Astrocyte (in vitro differentiated cells and primary cell): ENCODE data around the gene MAGI1. TPM values are rescaled to one million over a fixed set of nuclear protein-coding genes. Genes with fewer than 3 reads are reported as not detected.
A peak's percentile ranks its signal among the peaks of the same experiment; 100 is the strongest.

ENCODE experiments used
- DNase-seq: peaks from one replicate; pipeline ENCODE4 v3.0.0-alpha.2; 2010; ENCODE audit warnings: low read depth
- FAIRE-seq: peaks from 2 replicates; lab custom pipeline; 2011; peaks lifted over from hg19 to GRCh38; lab: Jason Lieb, UNC
- H2AFZ ChIP-seq: 2 replicates; pipeline ENCODE4 v1.6.0; 2012; ENCODE audit warnings: low read depth, low read length, inconsistent platforms
- H3K27ac ChIP-seq: 2 replicates; pipeline ENCODE4 v1.5.1; 2011; ENCODE audit warnings: low read depth, low read length, inconsistent platforms
- H3K27me3 ChIP-seq: 2 replicates; pipeline ENCODE4 v1.6.0; 2011; ENCODE audit warnings: low read length, inconsistent platforms; ENCODE audit not compliant: insufficient read depth
- H3K36me3 ChIP-seq: 2 replicates; pipeline ENCODE4 v1.5.1; 2011; ENCODE audit warnings: low read length, inconsistent platforms; ENCODE audit not compliant: insufficient read depth
- H3K4me1 ChIP-seq: 2 replicates; pipeline ENCODE4 v1.5.1; 2011; ENCODE audit warnings: low read length, inconsistent platforms; ENCODE audit not compliant: insufficient read depth
- H3K4me2 ChIP-seq: 2 replicates; pipeline ENCODE4 v1.6.0; 2012; ENCODE audit warnings: low read length, inconsistent platforms
- H3K4me3 ChIP-seq: 2 replicates; pipeline ENCODE4 v1.5.1; 2011; ENCODE audit warnings: low read depth, mild to moderate bottlenecking, low read length, inconsistent platforms; ENCODE audit not compliant: insufficient read depth
- H3K79me2 ChIP-seq: 2 replicates; pipeline ENCODE4 v1.6.0; 2012; ENCODE audit warnings: mild to moderate bottlenecking, low read length, inconsistent platforms; ENCODE audit not compliant: insufficient read depth
- H3K9ac ChIP-seq: 2 replicates; pipeline ENCODE4 v1.6.0; 2012; ENCODE audit warnings: mild to moderate bottlenecking, low read length, inconsistent platforms
- H3K9me3 ChIP-seq: 2 replicates; pipeline ENCODE4 v1.5.1; 2012; ENCODE audit warnings: low read depth, mild to moderate bottlenecking, low read length, inconsistent platforms; ENCODE audit not compliant: insufficient read depth
- H4K20me1 ChIP-seq: 2 replicates; pipeline ENCODE4 v1.6.0; 2012; ENCODE audit warnings: low read length, inconsistent platforms; ENCODE audit not compliant: insufficient read depth
- H3K27ac Mint-ChIP-seq: one replicate; pipeline ENCODE4 v1.8.0; 2021; ENCODE audit warnings: mild to moderate bottlenecking, mixed read lengths; ENCODE audit not compliant: unreplicated experiment
- H3K27me3 Mint-ChIP-seq: one replicate; pipeline ENCODE4 v1.8.0; 2021; ENCODE audit warnings: low read depth, mixed read lengths; ENCODE audit not compliant: unreplicated experiment
- H3K36me3 Mint-ChIP-seq: one replicate; pipeline ENCODE4 v1.8.0; 2021; ENCODE audit warnings: low read depth, mixed read lengths; ENCODE audit not compliant: unreplicated experiment
- H3K4me1 Mint-ChIP-seq: one replicate; pipeline ENCODE4 v1.8.0; 2021; ENCODE audit warnings: low read depth, mixed read lengths; ENCODE audit not compliant: unreplicated experiment
- H3K4me3 Mint-ChIP-seq: one replicate; pipeline ENCODE4 v1.8.0; 2021; ENCODE audit warnings: mild to moderate bottlenecking, moderate library complexity, mixed read lengths; ENCODE audit not compliant: unreplicated experiment
- H3K9me3 Mint-ChIP-seq: one replicate; pipeline ENCODE4 v1.8.0; 2021; ENCODE audit warnings: mild to moderate bottlenecking, mixed read lengths; ENCODE audit not compliant: unreplicated experiment
- EZH2 ChIP-seq: IDR thresholded peaks from 2 replicates; pipeline ENCODE4 v1.6.1; 2012; ENCODE audit warnings: mild to moderate bottlenecking, low read length, inconsistent platforms; ENCODE audit not compliant: insufficient read depth
- total RNA-seq: library from RNA; stranded (reverse); gene quantifications from 2 replicates; pipeline ENCODE4 v1.2.1, GENCODE V29; 2021
- TF ChIP-seq, protein P1 (sequence below): IDR thresholded peaks from 2 replicates; pipeline ENCODE4 v1.5.1; 2011; ENCODE audit warnings: low read depth, mild to moderate bottlenecking, inconsistent platforms, low read length, moderate library complexity; ENCODE audit not compliant: insufficient read depth

MAGI1 gene
- total RNA-seq, 1 donor from 2014 or later = 31.8 TPM

DNA sequence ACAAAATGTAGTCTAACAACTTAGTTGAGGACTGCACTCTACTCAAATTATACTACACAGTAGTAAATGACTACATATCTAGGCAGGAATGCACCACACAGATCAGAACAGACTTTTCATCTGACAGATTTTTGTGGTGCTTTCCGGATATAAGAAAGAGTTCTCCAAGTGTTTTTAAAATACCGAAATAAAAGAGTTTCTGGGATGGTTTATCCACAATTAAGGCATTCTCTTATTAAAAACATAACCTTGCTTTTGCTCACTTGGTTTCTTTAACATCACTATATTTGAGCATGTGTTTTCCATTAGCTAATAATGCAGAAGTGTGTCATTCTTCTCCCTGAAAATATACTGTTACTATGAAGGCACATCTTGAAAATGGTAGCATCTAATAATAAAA, 132.9 kb downstream of the MAGI1 start:
- no peak overlapping the region for H3K27ac ChIP-seq
- peaks cover 26% of the 10 kb centered on the region for H4K20me1 ChIP-seq
- Mint-ChIP-seq H3K9me3 (no peaks in the 10 kb centered on the region), H3K27ac (no peak overlapping the region), H3K27me3 (no peaks in the 10 kb centered on the region), H3K4me1 (peaks cover 21% of the 10 kb centered on the region), H3K36me3 (no peaks in the 10 kb centered on the region), H3K4me3 (no peak overlapping the region)
- H3K4me3 ChIP-seq = no peak overlapping the region
- no peak overlapping the region for H3K9ac ChIP-seq
- no peaks in the 10 kb centered on the region for H3K27me3 ChIP-seq
- H3K9me3 ChIP-seq = no peaks in the 10 kb centered on the region
- H3K4me2 ChIP-seq = no peak overlapping the region
- FAIRE-seq (no peak), DNase-seq (no peak)
- H2AFZ ChIP-seq = no peak overlapping the region
- H3K79me2 ChIP-seq = peaks cover 15% of the 10 kb centered on the region
- H3K36me3 ChIP-seq = no peaks in the 10 kb centered on the region
- H3K4me1 ChIP-seq = no peaks in the 10 kb centered on the region
- TF ChIP-seq, protein P1, sequence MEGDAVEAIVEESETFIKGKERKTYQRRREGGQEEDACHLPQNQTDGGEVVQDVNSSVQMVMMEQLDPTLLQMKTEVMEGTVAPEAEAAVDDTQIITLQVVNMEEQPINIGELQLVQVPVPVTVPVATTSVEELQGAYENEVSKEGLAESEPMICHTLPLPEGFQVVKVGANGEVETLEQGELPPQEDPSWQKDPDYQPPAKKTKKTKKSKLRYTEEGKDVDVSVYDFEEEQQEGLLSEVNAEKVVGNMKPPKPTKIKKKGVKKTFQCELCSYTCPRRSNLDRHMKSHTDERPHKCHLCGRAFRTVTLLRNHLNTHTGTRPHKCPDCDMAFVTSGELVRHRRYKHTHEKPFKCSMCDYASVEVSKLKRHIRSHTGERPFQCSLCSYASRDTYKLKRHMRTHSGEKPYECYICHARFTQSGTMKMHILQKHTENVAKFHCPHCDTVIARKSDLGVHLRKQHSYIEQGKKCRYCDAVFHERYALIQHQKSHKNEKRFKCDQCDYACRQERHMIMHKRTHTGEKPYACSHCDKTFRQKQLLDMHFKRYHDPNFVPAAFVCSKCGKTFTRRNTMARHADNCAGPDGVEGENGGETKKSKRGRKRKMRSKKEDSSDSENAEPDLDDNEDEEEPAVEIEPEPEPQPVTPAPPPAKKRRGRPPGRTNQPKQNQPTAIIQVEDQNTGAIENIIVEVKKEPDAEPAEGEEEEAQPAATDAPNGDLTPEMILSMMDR = no peak
- TF ChIP-seq EZH2 = no peak

DNA sequence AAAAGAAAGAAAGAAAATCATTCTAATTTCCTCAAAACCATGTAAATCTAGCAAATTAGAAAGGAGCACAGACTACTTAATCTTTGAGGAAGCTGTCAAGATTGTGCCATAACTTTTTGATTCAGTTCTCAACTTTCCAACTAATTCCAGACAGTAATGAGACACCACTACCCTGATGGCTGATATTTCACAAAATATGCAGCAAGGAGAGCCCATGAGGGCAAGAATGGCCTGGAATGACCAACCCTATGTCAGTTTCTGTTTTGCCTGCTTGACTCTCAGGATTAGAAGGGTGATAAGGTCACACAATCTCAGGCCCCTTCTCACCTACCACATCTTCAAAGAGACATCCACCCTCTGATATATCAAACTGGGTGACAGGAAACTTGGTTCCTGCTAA, 134.7 kb downstream of the MAGI1 start:
- Mint-ChIP-seq H3K36me3 (no peaks in the 10 kb centered on the region), H3K4me3 (no peak overlapping the region), H3K27me3 (no peaks in the 10 kb centered on the region), H3K27ac (no peak overlapping the region), H3K9me3 (no peaks in the 10 kb centered on the region), H3K4me1 (peaks cover 22% of the 10 kb centered on the region)
- no peaks in the 10 kb centered on the region for H3K4me1 ChIP-seq
- H2AFZ ChIP-seq = no peak overlapping the region
- no peaks in the 10 kb centered on the region for H3K36me3 ChIP-seq
- H3K27me3 ChIP-seq = no peaks in the 10 kb centered on the region
- DNase-seq (no peak), FAIRE-seq (no peak)
- no peak overlapping the region for H3K4me2 ChIP-seq
- no peak overlapping the region for H3K4me3 ChIP-seq
- peaks cover 15% of the 10 kb centered on the region for H3K79me2 ChIP-seq
- no peak overlapping the region for H3K9ac ChIP-seq
- peaks cover 22% of the 10 kb centered on the region for H4K20me1 ChIP-seq
- H3K9me3 ChIP-seq = no peaks in the 10 kb centered on the region
- no peak overlapping the region for H3K27ac ChIP-seq
- TF ChIP-seq, protein P1 = no peak
- TF ChIP-seq EZH2 = no peak

- no peak for TF ChIP-seq EZH2
- TF ChIP-seq, protein P1 = no peak
- peak overlapping the region; percentile 41 for H3K27ac Mint-ChIP-seq
- peak overlapping the region; percentile 67 for H3K4me3 Mint-ChIP-seq
- peaks cover 11% of the 10 kb centered on the region for H3K79me2 ChIP-seq
- H3K27me3 ChIP-seq = no peaks in the 10 kb centered on the region
- no peaks in the 10 kb centered on the region for H3K4me1 ChIP-seq
- H3K9me3 Mint-ChIP-seq = no peaks in the 10 kb centered on the region
- no peak overlapping the region for H3K4me3 ChIP-seq
- H3K4me1 Mint-ChIP-seq = peaks cover 22% of the 10 kb centered on the region
- no peaks in the 10 kb centered on the region for H3K36me3 ChIP-seq
- no peak overlapping the region for H3K27ac ChIP-seq
- no peak overlapping the region for H3K9ac ChIP-seq
- H3K27me3 Mint-ChIP-seq = no peaks in the 10 kb centered on the region
- no peaks in the 10 kb centered on the region for H3K36me3 Mint-ChIP-seq
- no peaks in the 10 kb centered on the region for H3K9me3 ChIP-seq
- no peak for DNase-seq
- FAIRE-seq = no peak
- peaks cover 13% of the 10 kb centered on the region for H4K20me1 ChIP-seq
- H2AFZ ChIP-seq = no peak overlapping the region
- no peak overlapping the region for H3K4me2 ChIP-seq
Measured at GRCh38 chr3:65902304-65902793, 136.4 kb downstream of the MAGI1 start.
